Gastroesophageal sphincter (tissue), 4 donors: ENCODE results near the gene KCTD2. TPM values are rescaled to one million over a fixed set of nuclear protein-coding genes. Genes with fewer than 3 reads are reported as not detected.

Experiments
- ATAC-seq: fragments of 150-250 bp; one replicate; pipeline ENCODE4 v1.9.1; 2016; ENCODE audit warnings: mild to moderate bottlenecking, moderate library complexity
- H3K27ac ChIP-seq, 4 donors: fragments of 200-600 bp; sonication (generic) in 3 of 4; 1 replicate in 3 of 4; 2 replicates in 1 of 4; pipeline ENCODE4 v1.5.1; 2016 to 2019
- H3K27me3 ChIP-seq: fragments of 200-600 bp; sonication (generic); one replicate; pipeline ENCODE4 v1.5.1; 2019
- H3K36me3 ChIP-seq, 2 donors: fragments of 200-600 bp; sonication (generic); one replicate each; pipeline ENCODE4 v1.5.1; 2019; ENCODE audit warnings: control low read depth in 1 of 2
- H3K4me1 ChIP-seq, 3 donors: fragments of 200-600 bp; sonication (generic); 1 replicate in 2 of 3; 2 replicates in 1 of 3; pipeline ENCODE4 v1.5.1; 2016 to 2019; ENCODE audit warnings: control low read depth in 2 of 3
- H3K4me3 ChIP-seq, 2 donors: fragments of 200-600 bp; sonication (generic); one replicate each; pipeline ENCODE4 v1.5.1; 2019; ENCODE audit warnings: mild to moderate bottlenecking in 1 of 2, moderate library complexity in 1 of 2
- H3K9me3 ChIP-seq, 3 donors: fragments of 200-600 bp; sonication (generic); one replicate each; pipeline ENCODE4 v1.5.1; 2017 to 2019; ENCODE audit warnings: control low read depth in 2 of 3
- CTCF ChIP-seq, 4 experiments: fragments of 200-600 bp in 2 of 4; fragments of 450-650 bp in 2 of 4; sonication (generic) in 1 of 4; IDR thresholded peaks; one replicate each; pipeline ENCODE4 v1.5.1; 2017 to 2019; ENCODE audit warnings: antibody characterized with exemption in 4 of 4, mild to moderate bottlenecking in 2 of 4, moderate library complexity in 2 of 4
- EP300 ChIP-seq: sonication (generic); formaldehyde crosslinking; IDR thresholded peaks from one replicate; pipeline ENCODE4 v1.6.1; 2017; ENCODE audit warnings: antibody characterized with exemption, mild to moderate bottlenecking
- POLR2A ChIP-seq, 2 donors: fragments of 450-650 bp; IDR thresholded peaks; one replicate each; pipeline ENCODE4 v1.6.1; 2017; ENCODE audit warnings: antibody characterized with exemption in 2 of 2, mild to moderate bottlenecking in 2 of 2, moderate library complexity in 1 of 2
- POLR2AphosphoS5 ChIP-seq: sonication (generic); formaldehyde crosslinking; IDR thresholded peaks from one replicate; pipeline ENCODE4 v1.6.1; 2017; ENCODE audit warnings: antibody characterized with exemption
- WGBS, 2 donors: methylation state at CpG; one replicate each; pipeline ENCODE4 v1.1.5; 2018; ENCODE audit warnings: low coverage in 1 of 2; 5-methylcytosine and 5-hydroxymethylcytosine counted together
- total RNA-seq, 4 donors: library from RNA; depleted of rRNA; stranded (reverse); fragments of >200 nt; gene quantifications; one replicate each; pipeline ENCODE4 v1.1.0, GENCODE V29; 2016

Gene KCTD2
- total RNA-seq, 4 donors from 2014 or later, result 27.1 to 39.7 (median 28.8) TPM

- 50% methylated on average over 1 of the region's 8 CpGs; no CpG with 5 or more reads in 1 of the 2 donors for WGBS, 2 donors
- TF ChIP-seq CTCF (IDR thresholded peaks at IDR 0.05), result no peak
- no peak for TF ChIP-seq POLR2A (IDR thresholded peaks at IDR 0.05)
- TF ChIP-seq EP300, result no peak
- TF ChIP-seq POLR2AphosphoS5, result no peak
- Histone ChIP-seq H3K4me3 (no peak overlapping the region), H3K36me3 (peaks cover 0 to 69% of the 10 kb centered on the region in 2 donors), H3K27me3 (no peaks in the 10 kb centered on the region), H3K27ac (peak overlapping the region in 2 of 4 donors; percentile 77 to 81), H3K9me3 (no peaks in the 10 kb centered on the region), H3K4me1 (peaks cover 0 to 19% (median 7%) of the 10 kb centered on the region in 3 donors)
- no peak for ATAC-seq
These were observed 14.6 kb downstream of the KCTD2 start for GRCh38 chr17:75061618-75062017.

- WGBS, 2 donors, result 100% methylated on average over 2 of the region's 13 CpGs; no CpG with 5 or more reads in 1 of the 2 donors
These were observed 16.2 kb downstream of the KCTD2 start for GRCh38 chr17:75063201-75063600.

DNA sequence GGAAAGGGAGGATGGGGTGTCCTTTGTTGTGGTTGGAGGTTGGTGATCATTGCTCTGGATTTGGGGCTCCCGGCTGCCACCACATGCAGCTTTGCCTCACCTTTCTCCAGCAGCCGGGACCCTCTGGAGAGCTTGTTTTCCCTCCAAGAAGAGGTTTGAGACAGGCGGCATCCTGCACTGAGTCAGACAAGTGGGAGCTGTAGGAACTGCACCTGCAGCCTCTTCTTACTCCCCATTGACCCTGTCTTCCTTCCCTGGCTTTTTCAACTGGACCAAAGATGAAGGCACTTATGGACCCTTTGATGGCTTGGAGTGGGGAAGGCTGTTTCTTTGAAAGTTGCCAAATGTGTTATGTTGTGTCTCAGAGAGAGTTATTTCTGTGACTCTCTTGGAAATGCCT is 16.6 kb downstream of the KCTD2 start:
- Histone ChIP-seq H3K4me3 (no peak overlapping the region), H3K27ac (no peak overlapping the region), H3K4me1 (peaks cover 0 to 19% (median 7%) of the 10 kb centered on the region in 3 donors), H3K27me3 (no peaks in the 10 kb centered on the region), H3K36me3 (peaks cover 0 to 55% of the 10 kb centered on the region in 2 donors), H3K9me3 (no peaks in the 10 kb centered on the region)
- 83% methylated on average over 3 of the region's 3 CpGs; no CpG with 5 or more reads in 1 of the 2 donors for WGBS, 2 donors
- no peak for ATAC-seq
- TF ChIP-seq POLR2AphosphoS5 (no peak), CTCF (IDR thresholded peaks at IDR 0.05) (no peak), EP300 (no peak), POLR2A (IDR thresholded peaks at IDR 0.05) (no peak)

More at GRCh38 chr17:75063201-75063600, 16.2 kb downstream of the KCTD2 start:
- Histone ChIP-seq H3K9me3 (no peaks in the 10 kb centered on the region), H3K36me3 (peaks cover 0 to 58% of the 10 kb centered on the region in 2 donors), H3K4me3 (no peak overlapping the region), H3K4me1 (peaks cover 0 to 19% (median 7%) of the 10 kb centered on the region in 3 donors), H3K27me3 (no peaks in the 10 kb centered on the region), H3K27ac (no peak overlapping the region)
- no peak for TF ChIP-seq POLR2AphosphoS5
- no peak for ATAC-seq

GRCh38 chr17:75064040-75064439 is 17.0 kb downstream of the KCTD2 start:
- Histone ChIP-seq H3K36me3 (peaks cover 0 to 55% of the 10 kb centered on the region in 2 donors), H3K27me3 (no peaks in the 10 kb centered on the region), H3K9me3 (no peaks in the 10 kb centered on the region), H3K27ac (no peak overlapping the region), H3K4me3 (no peak overlapping the region), H3K4me1 (peaks cover 0 to 18% (median 7%) of the 10 kb centered on the region in 3 donors)
- WGBS, 2 donors, result 81 to 96% methylated on average over 4 to 11 of the region's 11 CpGs
- TF ChIP-seq CTCF (IDR thresholded peaks at IDR 0.05) (no peak), EP300 (no peak), POLR2AphosphoS5 (no peak), POLR2A (IDR thresholded peaks at IDR 0.05) (no peak)
- no peak for ATAC-seq

- ATAC-seq, result no peak
- TF ChIP-seq CTCF (IDR thresholded peaks at IDR 0.05) (no peak), POLR2AphosphoS5 (no peak)
- no peaks in the 10 kb centered on the region for H3K27me3 ChIP-seq
- H3K4me3 ChIP-seq, result no peak overlapping the region
- no peak overlapping the region for H3K27ac ChIP-seq
- H3K4me1 ChIP-seq, result peaks cover 0 to 14% (median 7%) of the 10 kb centered on the region in 3 donors
- no peaks in the 10 kb centered on the region for H3K9me3 ChIP-seq
- peaks cover 0 to 55% of the 10 kb centered on the region in 2 donors for H3K36me3 ChIP-seq
- WGBS, 2 donors, result 66% methylated on average over 6 of the region's 8 CpGs; no CpG with 5 or more reads in 1 of the 2 donors
These were observed 17.4 kb downstream of the KCTD2 start for GRCh38 chr17:75064460-75064859.
